RWPE2 (cell line): ENCODE results near the gene GJA3.
A peak's percentile ranks its signal among the peaks of the same experiment; 100 is the strongest.

Experiments used
- ATAC-seq: fragments of 200-7000 bp; cut with Tn5 transposase; 3 replicates; pipeline ENCODE4 v1.9.1; 2021; ENCODE audit warnings: low read depth
- DNase-seq: peaks from one replicate; pipeline ENCODE4 v3.0.0-alpha.2; 2020; ENCODE audit warnings: low spot score
- H3K27ac ChIP-seq: fragments of 450-650 bp; 2 replicates; pipeline ENCODE4 v1.5.1; 2017; ENCODE audit warnings: mild to moderate bottlenecking; ENCODE audit not compliant: poor library complexity, severe bottlenecking
- H3K27me3 ChIP-seq: fragments of 250-450 bp; sonication (Bioruptor Pico); 2 replicates; pipeline ENCODE4 v1.5.1; 2021; ENCODE audit warnings: mild to moderate bottlenecking, moderate library complexity; ENCODE audit not compliant: insufficient read depth, poor library complexity, severe bottlenecking
- H3K36me3 ChIP-seq: fragments of 250-450 bp; sonication (Bioruptor Pico); 2 replicates; pipeline ENCODE4 v1.5.1; 2020; ENCODE audit warnings: low read depth, mild to moderate bottlenecking, moderate library complexity
- H3K4me1 ChIP-seq: fragments of 250-450 bp; sonication (Bioruptor Pico); 2 replicates; pipeline ENCODE4 v1.5.1; 2021; ENCODE audit warnings: mild to moderate bottlenecking, moderate library complexity; ENCODE audit not compliant: insufficient read depth, poor library complexity, severe bottlenecking
- H3K4me3 ChIP-seq: fragments of 250-450 bp; sonication (Bioruptor Pico); 2 replicates; pipeline ENCODE4 v1.5.1; 2021; ENCODE audit warnings: mild to moderate bottlenecking, moderate library complexity; ENCODE audit not compliant: severe bottlenecking
- H3K9me3 ChIP-seq: fragments of 250-450 bp; sonication (Bioruptor Pico); 2 replicates; pipeline ENCODE4 v1.5.1; 2021; ENCODE audit warnings: mild to moderate bottlenecking, moderate library complexity; ENCODE audit not compliant: severe bottlenecking
- TF ChIP-seq, protein P1 (sequence below): fragments of 450-650 bp; IDR thresholded peaks from one replicate; pipeline ENCODE4 v1.5.1; 2017; ENCODE audit warnings: mild to moderate bottlenecking, moderate library complexity; ENCODE audit not compliant: poor library complexity, severe bottlenecking

GJA3 gene

DNA sequence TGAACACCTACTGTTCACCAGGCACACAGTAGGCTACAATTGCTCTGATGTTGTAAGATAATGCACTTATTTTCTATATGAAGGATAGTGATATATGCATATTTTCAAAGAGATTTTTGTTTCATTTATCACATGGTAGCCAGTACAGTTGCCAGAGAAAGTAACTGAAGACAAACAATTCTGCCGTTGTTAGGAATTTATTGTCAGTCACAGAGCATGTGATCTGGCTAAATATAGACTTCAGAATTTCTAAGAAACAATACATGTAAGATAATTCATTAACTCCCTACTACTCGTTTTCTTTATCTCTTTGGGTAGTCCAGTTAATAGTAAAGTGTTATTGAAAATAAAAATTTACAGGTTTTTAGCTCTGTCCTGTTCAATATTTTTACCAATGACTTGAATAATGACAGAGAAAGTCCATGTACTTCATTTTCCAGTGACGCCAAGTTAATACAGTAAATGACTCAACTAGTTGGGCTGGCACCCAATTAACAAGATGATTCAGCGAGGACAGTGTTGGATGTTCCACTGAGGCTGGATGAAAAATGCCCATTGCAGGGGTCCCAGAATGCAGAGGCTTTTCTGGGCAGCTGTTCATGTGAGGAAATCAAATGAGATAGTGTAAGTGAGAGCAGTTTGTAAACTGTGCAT lies 35.6 kb downstream of the GJA3 start:
- Histone ChIP-seq H3K36me3 (no peaks in the 10 kb centered on the region), H3K4me1 (peaks cover 3% of the 10 kb centered on the region), H3K4me3 (no peak overlapping the region), H3K9me3 (no peaks in the 10 kb centered on the region), H3K27ac (no peak overlapping the region), H3K27me3 (peaks cover 6% of the 10 kb centered on the region)
- DNase-seq, result no peak
- ATAC-seq, result no peak
- TF ChIP-seq, protein P1, sequence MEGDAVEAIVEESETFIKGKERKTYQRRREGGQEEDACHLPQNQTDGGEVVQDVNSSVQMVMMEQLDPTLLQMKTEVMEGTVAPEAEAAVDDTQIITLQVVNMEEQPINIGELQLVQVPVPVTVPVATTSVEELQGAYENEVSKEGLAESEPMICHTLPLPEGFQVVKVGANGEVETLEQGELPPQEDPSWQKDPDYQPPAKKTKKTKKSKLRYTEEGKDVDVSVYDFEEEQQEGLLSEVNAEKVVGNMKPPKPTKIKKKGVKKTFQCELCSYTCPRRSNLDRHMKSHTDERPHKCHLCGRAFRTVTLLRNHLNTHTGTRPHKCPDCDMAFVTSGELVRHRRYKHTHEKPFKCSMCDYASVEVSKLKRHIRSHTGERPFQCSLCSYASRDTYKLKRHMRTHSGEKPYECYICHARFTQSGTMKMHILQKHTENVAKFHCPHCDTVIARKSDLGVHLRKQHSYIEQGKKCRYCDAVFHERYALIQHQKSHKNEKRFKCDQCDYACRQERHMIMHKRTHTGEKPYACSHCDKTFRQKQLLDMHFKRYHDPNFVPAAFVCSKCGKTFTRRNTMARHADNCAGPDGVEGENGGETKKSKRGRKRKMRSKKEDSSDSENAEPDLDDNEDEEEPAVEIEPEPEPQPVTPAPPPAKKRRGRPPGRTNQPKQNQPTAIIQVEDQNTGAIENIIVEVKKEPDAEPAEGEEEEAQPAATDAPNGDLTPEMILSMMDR, result no peak

- no peak overlapping the region for H3K27ac ChIP-seq
- H3K36me3 ChIP-seq, result no peaks in the 10 kb centered on the region
- no peaks in the 10 kb centered on the region for H3K9me3 ChIP-seq
- TF ChIP-seq, protein P1, result no peak
- H3K4me3 ChIP-seq, result no peak overlapping the region
- peaks cover 6% of the 10 kb centered on the region for H3K27me3 ChIP-seq
- ATAC-seq (no peak), DNase-seq (no peak)
- peaks cover 8% of the 10 kb centered on the region for H3K4me1 ChIP-seq
Observed at GRCh38 chr13:20124303-20124702, 36.5 kb downstream of the GJA3 start.

DNA sequence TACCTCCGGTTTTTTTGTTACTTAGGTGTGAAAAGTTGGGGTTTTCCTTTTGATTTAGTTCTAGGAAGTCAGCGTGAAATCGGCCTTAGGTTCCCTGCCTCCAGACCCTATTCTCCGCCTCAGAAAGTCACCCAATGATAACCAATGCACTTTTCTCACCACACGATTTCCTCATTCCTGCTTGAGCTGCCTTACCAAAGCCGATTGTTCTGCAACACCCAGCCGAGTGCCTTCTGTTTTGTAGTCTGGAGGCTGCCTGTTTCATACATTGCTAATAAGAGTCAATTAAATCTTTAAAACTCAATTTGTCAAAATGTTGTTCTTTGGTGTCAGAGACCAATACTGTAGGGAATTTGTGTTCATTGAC lies 39.7 kb downstream of the GJA3 start:
- H3K4me1 ChIP-seq, result peaks cover 8% of the 10 kb centered on the region
- H3K27ac ChIP-seq, result peak overlapping the region; percentile 65
- no peaks in the 10 kb centered on the region for H3K9me3 ChIP-seq
- no peak for DNase-seq
- H3K27me3 ChIP-seq, result no peaks in the 10 kb centered on the region
- ATAC-seq, result no peak
- TF ChIP-seq, protein P1, result no peak
- H3K36me3 ChIP-seq, result no peaks in the 10 kb centered on the region
- H3K4me3 ChIP-seq, result peak overlapping the region; percentile 46

DNA sequence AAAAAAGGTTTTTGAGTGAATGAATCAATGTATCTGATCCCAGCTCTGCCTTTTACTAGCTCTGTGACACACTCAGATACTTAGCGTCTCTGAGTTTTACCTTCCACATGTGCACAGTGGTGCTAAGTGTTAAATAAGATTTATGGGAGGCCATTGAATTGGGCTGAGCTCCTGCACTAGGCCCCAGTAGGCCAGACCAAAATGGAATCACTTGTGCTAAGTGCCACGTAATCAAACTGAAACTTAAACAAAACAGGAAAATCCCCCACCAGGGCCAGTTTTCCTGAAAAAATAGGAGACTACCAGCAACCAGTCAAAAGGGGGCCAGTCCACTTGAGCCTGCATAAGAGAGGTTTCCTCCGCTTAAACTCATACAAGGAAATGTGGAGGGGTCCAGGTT lies 40.9 kb downstream of the GJA3 start:
- Histone ChIP-seq H3K4me3 (peak overlapping the region; percentile 46), H3K27ac (peak overlapping the region; percentile 65), H3K4me1 (peaks cover 5% of the 10 kb centered on the region), H3K27me3 (no peaks in the 10 kb centered on the region), H3K36me3 (no peaks in the 10 kb centered on the region), H3K9me3 (no peaks in the 10 kb centered on the region)
- TF ChIP-seq, protein P1, result no peak
- DNase-seq (no peak), ATAC-seq (no peak)
